Measurements from ENCODE around the gene KRTAP12-4. TPM values are rescaled to one million over a fixed set of nuclear protein-coding genes. Genes with fewer than 3 reads are reported as not detected.
"Not testable (repeated sequence)": the region's sequence is repeated elsewhere in the genome, so short reads cannot be mapped to it uniquely, and the experiment has no call there.

The KRTAP12-4 gene
- total RNA-seq, 4 donors from 2014 or later = not detected

DNA sequence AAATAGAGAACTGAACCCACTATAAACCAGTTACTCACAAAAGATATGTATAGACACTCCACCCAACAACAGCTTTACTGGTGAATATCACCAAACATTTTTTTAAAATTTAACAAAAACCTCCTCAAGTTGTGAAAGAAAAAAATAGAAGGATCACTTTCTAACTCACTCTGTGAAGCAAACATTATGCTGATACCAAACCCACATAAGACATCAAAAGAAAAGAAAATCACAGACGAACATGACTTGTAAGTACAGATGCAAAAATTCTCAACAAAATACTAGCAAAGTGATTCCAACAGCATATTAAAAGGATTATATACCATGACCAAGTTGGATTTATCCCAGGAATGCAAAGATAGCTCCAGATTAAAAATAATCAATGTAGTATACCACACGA, 37.2 kb upstream of the KRTAP12-4 start:
- H3K27ac ChIP-seq = no peak overlapping the region
- in situ Hi-C loops (cut with MboI; ENCODE audit: low pct_ligation_motif_present in 1 of 4, low pct_unique_long_range_greater_than_20kb in 1 of 4, low sequenced_read_pairs in 3 of 4) (loop anchor here in 2 of 4 donors (25.0 kb wide), 1 partner anchor 104 kb away; the partner anchor contains the start of genes KRTAP10-5 (in 2 of the 2) and KRTAP10-6 (in 2 of the 2)), intact Hi-C loops (cut with DNase I; ENCODE audit: low total_unique reads) (no loop called here)
- no peaks in the 10 kb centered on the region for H3K36me3 ChIP-seq
- 48 to 50% methylated on average over 2 of the region's 2 CpGs for WGBS, 2 donors (ENCODE audit: low coverage in 1 of 2)
- TF ChIP-seq POLR2AphosphoS5 (IDR thresholded peaks at IDR 0.05) (no peak), POLR2A (IDR thresholded peaks at IDR 0.05) (no peak)
- TF ChIP-seq, protein P1, sequence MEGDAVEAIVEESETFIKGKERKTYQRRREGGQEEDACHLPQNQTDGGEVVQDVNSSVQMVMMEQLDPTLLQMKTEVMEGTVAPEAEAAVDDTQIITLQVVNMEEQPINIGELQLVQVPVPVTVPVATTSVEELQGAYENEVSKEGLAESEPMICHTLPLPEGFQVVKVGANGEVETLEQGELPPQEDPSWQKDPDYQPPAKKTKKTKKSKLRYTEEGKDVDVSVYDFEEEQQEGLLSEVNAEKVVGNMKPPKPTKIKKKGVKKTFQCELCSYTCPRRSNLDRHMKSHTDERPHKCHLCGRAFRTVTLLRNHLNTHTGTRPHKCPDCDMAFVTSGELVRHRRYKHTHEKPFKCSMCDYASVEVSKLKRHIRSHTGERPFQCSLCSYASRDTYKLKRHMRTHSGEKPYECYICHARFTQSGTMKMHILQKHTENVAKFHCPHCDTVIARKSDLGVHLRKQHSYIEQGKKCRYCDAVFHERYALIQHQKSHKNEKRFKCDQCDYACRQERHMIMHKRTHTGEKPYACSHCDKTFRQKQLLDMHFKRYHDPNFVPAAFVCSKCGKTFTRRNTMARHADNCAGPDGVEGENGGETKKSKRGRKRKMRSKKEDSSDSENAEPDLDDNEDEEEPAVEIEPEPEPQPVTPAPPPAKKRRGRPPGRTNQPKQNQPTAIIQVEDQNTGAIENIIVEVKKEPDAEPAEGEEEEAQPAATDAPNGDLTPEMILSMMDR (IDR thresholded peaks at IDR 0.05) = no peak
- DNase-seq = no peak
- H3K27me3 ChIP-seq = peaks cover 52% of the 10 kb centered on the region
- peaks cover 10% of the 10 kb centered on the region in 2 donors for H3K9me3 ChIP-seq
- H3K4me1 ChIP-seq = no peaks in the 10 kb centered on the region
- H3K4me3 ChIP-seq = no peak overlapping the region

DNA sequence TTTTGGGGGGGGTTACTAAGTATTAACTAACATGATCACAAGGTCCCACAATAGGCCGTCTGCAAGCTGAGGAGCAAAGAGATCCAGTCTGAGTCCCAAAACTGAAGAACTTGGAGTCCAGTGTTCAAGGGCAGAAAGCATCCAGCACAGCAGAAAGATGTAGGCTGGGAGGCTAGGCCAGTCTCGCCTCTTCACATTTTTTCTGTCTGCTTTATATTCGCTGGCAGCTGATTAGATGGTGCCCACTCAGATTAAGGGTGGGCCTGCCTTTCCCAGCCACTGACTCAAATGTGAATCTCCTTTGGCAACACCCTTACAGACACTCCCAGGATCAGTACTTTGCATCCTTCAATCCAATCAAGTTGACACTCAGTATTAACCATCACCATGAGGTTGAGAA, 35.3 kb upstream of the KRTAP12-4 start:
- WGBS, 2 donors (ENCODE audit: low coverage in 1 of 2) = 80% methylated on average over 3 of the region's 3 CpGs; no CpG with 5 or more reads in 1 of the 2 donors
- H3K27me3 ChIP-seq = peaks cover 38% of the 10 kb centered on the region
- H3K36me3 ChIP-seq; H3K4me1 ChIP-seq; intact Hi-C loops (cut with DNase I; ENCODE audit: low total_unique reads); H3K4me3 ChIP-seq; DNase-seq; H3K27ac ChIP-seq: not testable (repeated sequence)
- H3K9me3 ChIP-seq = peaks cover 10% of the 10 kb centered on the region in 2 donors
- in situ Hi-C loops (cut with MboI; ENCODE audit: low pct_ligation_motif_present in 1 of 4, low pct_unique_long_range_greater_than_20kb in 1 of 4, low sequenced_read_pairs in 3 of 4) = loop anchor here in 2 of 4 donors (25.0 kb wide), 1 partner anchor 102 kb away; the partner anchor contains the start of genes KRTAP10-5 (in 2 of the 2) and KRTAP10-6 (in 2 of the 2)

DNA sequence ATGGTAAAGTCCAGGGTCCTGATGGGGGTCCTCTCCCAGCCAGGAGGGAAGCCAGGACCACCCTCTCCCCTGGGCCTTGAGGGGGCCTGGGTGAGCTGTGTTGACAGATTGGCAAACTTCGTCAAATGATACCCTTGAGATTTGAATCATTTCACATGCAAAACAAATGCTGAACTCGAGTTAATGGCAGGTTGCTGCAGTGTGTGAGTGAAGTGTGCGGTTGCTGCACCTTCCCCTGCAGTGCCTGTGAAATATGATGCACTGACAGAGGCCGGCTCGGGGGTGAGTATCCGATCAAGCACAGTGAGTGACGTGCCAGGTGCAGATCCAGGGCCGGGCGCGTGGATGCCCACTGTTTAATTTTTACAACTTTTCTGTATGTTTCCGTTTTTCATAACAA, 33.2 kb upstream of the KRTAP12-4 start:
- Histone ChIP-seq H3K4me1 (no peaks in the 10 kb centered on the region), H3K27me3 (peaks cover 36% of the 10 kb centered on the region), H3K9me3 (peaks cover 2 to 3% of the 10 kb centered on the region in 2 donors), H3K36me3 (no peaks in the 10 kb centered on the region), H3K4me3 (no peak overlapping the region), H3K27ac (no peak overlapping the region)
- intact Hi-C loops (cut with DNase I; ENCODE audit: low total_unique reads) (no loop called here), in situ Hi-C loops (cut with MboI; ENCODE audit: low pct_ligation_motif_present in 1 of 4, low pct_unique_long_range_greater_than_20kb in 1 of 4, low sequenced_read_pairs in 3 of 4) (loop anchor here in 2 of 4 donors (25.0 kb wide), 1 partner anchor 100 kb away; the partner anchor contains the start of genes KRTAP10-5 (in 2 of the 2) and KRTAP10-6 (in 2 of the 2))
- DNase-seq = no peak
- TF ChIP-seq, protein P1 (IDR thresholded peaks at IDR 0.05) = no peak
- TF ChIP-seq EP300 (IDR thresholded peaks at IDR 0.05; ENCODE audit: low read depth) (no peak), POLR2A (IDR thresholded peaks at IDR 0.05) (no peak), POLR2AphosphoS5 (IDR thresholded peaks at IDR 0.05) (no peak)
- 55 to 60% methylated on average over 7 to 11 of the region's 11 CpGs for WGBS, 2 donors (ENCODE audit: low coverage in 1 of 2)

DNA sequence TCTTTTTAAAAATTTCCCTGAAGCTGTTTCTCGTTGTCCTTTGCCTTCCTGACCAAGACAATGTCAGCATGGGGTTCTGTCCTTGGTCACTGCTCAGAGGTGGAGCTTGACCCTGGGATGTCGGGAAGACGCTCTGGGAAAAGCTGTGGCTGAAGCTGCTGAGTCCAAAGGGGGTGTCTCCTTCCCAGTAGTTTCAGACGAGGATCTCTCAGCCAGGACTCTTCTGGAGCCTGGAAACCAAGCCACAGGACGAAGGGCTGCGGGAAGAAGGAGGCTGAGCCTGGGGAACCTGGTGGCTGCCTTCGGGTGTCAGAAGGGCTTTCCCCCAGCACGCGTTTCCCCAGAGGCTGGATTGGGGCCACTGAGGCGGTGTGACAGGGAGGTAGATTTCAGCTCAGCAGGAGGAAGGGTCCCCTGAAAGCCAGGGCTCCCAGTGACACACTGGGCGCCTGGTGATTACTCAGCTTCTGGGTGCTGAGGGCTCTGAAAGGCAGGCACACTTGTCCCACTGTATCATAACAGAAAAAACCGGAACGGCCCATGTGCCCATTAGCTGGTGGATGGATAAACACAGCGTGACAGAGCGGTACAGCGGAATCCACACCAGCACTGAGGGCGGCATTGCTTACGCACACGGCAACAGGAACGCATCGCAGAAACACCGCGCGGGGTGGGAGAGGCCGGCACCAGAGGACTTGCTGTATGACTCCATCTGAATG, 32.5 kb upstream of the KRTAP12-4 start:
- no peak for DNase-seq
- Histone ChIP-seq H3K27ac (no peak overlapping the region), H3K4me1 (no peaks in the 10 kb centered on the region), H3K9me3 (no peaks in the 10 kb centered on the region), H3K27me3 (peaks cover 31% of the 10 kb centered on the region), H3K4me3 (no peak overlapping the region), H3K36me3 (no peaks in the 10 kb centered on the region)
- TF ChIP-seq, protein P1 (IDR thresholded peaks at IDR 0.05) = no peak
- no peak for TF ChIP-seq POLR2A (IDR thresholded peaks at IDR 0.05)
- no peak for TF ChIP-seq EP300 (IDR thresholded peaks at IDR 0.05; ENCODE audit: low read depth)
- TF ChIP-seq POLR2AphosphoS5 (IDR thresholded peaks at IDR 0.05) = no peak
- intact Hi-C loops (cut with DNase I; ENCODE audit: low total_unique reads) = no loop called here
- 79% methylated on average over 25 of the region's 25 CpGs; no CpG with 5 or more reads in 1 of the 2 donors for WGBS, 2 donors (ENCODE audit: low coverage in 1 of 2)
- in situ Hi-C loops (cut with MboI; ENCODE audit: low pct_ligation_motif_present in 1 of 4, low pct_unique_long_range_greater_than_20kb in 1 of 4, low sequenced_read_pairs in 3 of 4) = loop anchor here in 2 of 4 donors (25.0 kb wide), 1 partner anchor 100 kb away; the partner anchor contains the start of genes KRTAP10-5 (in 2 of the 2) and KRTAP10-6 (in 2 of the 2)
